ENCODE measurements around the gene RNU5B-1. TPM values are rescaled to one million over a fixed set of nuclear protein-coding genes. Genes with fewer than 3 reads are reported as not detected.
A peak's percentile ranks its signal among the peaks of the same experiment; 100 is the strongest.
"Not testable (repeated sequence)": the region's sequence is repeated elsewhere in the genome, so short reads cannot be mapped to it uniquely, and the experiment has no call there.

The RNU5B-1 gene
- total RNA-seq, 1 donor from 2014 or later = 47.6 TPM

DNA sequence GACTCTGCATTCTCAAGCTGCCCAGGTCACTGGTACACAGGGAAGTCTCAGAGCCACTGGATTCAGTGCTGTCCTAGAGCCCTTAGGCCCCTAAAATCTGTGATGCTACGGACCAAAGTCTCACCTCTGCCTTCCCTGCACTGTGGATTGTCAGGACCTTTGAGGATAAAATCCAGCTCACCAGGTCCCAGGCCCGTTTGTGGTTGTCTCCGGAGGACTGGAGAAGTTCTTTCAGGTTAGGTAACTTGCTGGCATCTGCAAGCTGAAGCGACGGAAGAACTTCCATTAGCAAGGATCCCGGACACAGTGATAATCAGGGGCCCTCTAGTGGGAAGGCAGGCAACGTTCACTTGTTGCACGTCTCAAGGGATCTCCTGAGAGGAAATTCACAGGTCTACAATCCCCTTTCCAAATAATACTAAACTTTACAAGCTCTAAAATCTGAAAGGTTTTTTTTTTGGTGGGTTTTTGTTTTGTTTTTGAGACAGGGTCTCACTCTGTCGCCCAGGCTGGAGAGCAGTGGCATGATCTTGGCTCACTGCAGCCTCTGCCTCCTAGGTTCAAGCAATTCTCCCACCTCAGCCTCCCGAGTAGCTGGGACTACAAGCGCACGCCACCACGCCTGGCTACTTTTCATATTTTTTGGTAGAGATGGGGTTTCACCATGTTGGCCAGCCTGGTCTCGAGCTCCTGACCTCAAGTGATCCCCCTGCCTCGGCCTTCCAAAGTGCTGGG lies 33.5 kb upstream of the RNU5B-1 start:
- peak; percentile 58 for DNase-seq
- intact Hi-C loops (cut with DNase I) = loop anchor here (10.0 kb wide), 1 partner anchor 86 kb away; the partner anchor contains the start of gene CLPX
- ATAC-seq = peak; percentile 88 to 92
- TF ChIP-seq, protein P1, sequence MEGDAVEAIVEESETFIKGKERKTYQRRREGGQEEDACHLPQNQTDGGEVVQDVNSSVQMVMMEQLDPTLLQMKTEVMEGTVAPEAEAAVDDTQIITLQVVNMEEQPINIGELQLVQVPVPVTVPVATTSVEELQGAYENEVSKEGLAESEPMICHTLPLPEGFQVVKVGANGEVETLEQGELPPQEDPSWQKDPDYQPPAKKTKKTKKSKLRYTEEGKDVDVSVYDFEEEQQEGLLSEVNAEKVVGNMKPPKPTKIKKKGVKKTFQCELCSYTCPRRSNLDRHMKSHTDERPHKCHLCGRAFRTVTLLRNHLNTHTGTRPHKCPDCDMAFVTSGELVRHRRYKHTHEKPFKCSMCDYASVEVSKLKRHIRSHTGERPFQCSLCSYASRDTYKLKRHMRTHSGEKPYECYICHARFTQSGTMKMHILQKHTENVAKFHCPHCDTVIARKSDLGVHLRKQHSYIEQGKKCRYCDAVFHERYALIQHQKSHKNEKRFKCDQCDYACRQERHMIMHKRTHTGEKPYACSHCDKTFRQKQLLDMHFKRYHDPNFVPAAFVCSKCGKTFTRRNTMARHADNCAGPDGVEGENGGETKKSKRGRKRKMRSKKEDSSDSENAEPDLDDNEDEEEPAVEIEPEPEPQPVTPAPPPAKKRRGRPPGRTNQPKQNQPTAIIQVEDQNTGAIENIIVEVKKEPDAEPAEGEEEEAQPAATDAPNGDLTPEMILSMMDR (IDR thresholded peaks at IDR 0.05) = peak; percentile 76
- H3K36me3 ChIP-seq = peaks cover 23% of the 10 kb centered on the region
- not testable (repeated sequence) for H3K4me1 ChIP-seq; H3K27ac ChIP-seq; H3K27me3 ChIP-seq (ENCODE audit: low read depth); H3K9me3 ChIP-seq; H3K4me3 ChIP-seq

DNA sequence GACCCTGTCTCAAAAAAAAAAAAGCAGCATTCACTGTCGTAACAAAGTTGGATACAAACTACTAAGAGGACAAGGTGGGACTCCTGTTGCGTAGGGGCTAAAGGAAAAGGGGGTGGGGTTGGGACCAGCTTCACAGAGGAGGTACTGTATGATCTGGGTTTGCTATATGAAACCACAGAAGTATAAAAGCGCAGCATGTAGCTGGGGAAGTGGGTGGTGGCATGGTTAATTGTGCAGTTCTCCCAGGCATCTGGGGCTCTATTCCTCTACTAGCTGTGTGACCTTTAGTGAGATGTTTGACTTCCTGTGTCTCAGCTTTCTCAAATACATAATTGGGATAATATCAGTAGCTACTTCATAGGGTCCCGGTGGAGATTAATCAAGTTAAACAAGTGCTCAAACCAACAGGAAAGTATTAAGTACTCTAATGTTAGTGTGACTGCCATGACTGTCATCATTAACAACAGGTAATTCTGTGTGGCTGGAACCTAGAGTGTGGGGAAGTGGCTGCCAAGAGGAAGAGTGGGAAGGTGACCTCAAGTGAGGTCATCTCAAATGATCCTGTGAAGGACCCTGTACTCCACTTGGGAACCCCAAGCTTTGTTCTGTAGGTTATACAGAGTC lies 29.3 kb upstream of the RNU5B-1 start:
- no peak for ATAC-seq
- peaks cover 9% of the 10 kb centered on the region for H3K36me3 ChIP-seq
- intact Hi-C loops (cut with DNase I) = loop anchor here (10.0 kb wide), 1 partner anchor 90 kb away; the partner anchor contains the start of gene CLPX
- TF ChIP-seq, protein P1 (IDR thresholded peaks at IDR 0.05) = no peak
- no peak overlapping the region for H3K4me3 ChIP-seq
- no peaks in the 10 kb centered on the region for H3K9me3 ChIP-seq
- no peak overlapping the region for H3K27ac ChIP-seq
- peaks cover 5% of the 10 kb centered on the region for H3K4me1 ChIP-seq
- H3K27me3 ChIP-seq (ENCODE audit: low read depth) = no peaks in the 10 kb centered on the region
- DNase-seq = no peak

DNA sequence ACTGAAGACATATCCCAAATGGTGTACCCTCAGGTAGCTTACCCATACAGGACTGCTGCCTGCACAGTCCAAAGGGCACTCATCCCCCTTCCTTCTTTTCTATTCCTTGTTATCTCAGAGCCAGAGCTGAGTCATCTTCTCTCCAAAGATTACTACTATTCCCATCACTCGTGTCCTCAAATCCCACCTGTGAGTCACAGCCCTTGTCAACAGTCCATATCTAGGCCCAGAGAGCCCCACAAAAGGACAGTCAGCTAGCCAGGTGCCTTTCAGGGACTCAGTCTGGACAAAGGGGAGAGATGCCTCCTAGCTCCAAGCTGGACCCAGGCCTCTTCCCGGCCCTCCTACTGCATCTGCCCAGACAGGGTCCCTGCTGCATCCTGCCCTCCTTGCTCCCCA lies 28.8 kb upstream of the RNU5B-1 start:
- TF ChIP-seq, protein P1 (IDR thresholded peaks at IDR 0.05) = no peak
- Histone ChIP-seq H3K9me3 (no peaks in the 10 kb centered on the region), H3K27ac (no peak overlapping the region), H3K36me3 (peaks cover 4% of the 10 kb centered on the region), H3K4me3 (no peak overlapping the region), H3K4me1 (peaks cover 2% of the 10 kb centered on the region), H3K27me3 (ENCODE audit: low read depth) (no peaks in the 10 kb centered on the region)
- intact Hi-C loops (cut with DNase I) = loop anchor here (10.0 kb wide), 1 partner anchor 91 kb away; the partner anchor contains the start of gene CLPX
- no peak for DNase-seq
- ATAC-seq = no peak

DNA sequence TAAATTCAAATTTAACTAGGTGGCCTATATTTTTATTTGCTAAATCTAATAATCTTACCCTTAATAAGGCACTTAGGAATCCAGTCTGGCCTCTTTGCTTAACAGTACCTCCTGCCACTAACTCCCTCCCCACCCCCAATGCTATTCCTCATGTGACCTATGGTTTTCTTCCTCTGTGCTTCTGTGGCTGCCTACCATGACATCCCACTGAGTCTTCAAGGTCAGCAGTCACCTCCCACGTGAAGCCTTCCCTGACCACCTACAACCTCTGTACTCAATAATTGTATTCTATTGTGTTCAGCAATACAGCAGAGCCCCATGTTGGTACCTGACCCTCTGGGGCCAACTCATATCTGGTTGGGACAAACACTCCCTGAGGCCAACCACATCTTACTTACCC lies 27.5 kb upstream of the RNU5B-1 start:
- ATAC-seq (no peak), DNase-seq (no peak)
- TF ChIP-seq, protein P1 (IDR thresholded peaks at IDR 0.05) = no peak
- Histone ChIP-seq H3K27me3 (ENCODE audit: low read depth) (no peaks in the 10 kb centered on the region), H3K9me3 (no peaks in the 10 kb centered on the region), H3K36me3 (peaks cover 4% of the 10 kb centered on the region), H3K27ac (no peak overlapping the region), H3K4me3 (no peak overlapping the region), H3K4me1 (no peaks in the 10 kb centered on the region)
- intact Hi-C loops (cut with DNase I) = loop anchor here (10.0 kb wide), 1 partner anchor 92 kb away; the partner anchor contains the start of gene CLPX

DNA sequence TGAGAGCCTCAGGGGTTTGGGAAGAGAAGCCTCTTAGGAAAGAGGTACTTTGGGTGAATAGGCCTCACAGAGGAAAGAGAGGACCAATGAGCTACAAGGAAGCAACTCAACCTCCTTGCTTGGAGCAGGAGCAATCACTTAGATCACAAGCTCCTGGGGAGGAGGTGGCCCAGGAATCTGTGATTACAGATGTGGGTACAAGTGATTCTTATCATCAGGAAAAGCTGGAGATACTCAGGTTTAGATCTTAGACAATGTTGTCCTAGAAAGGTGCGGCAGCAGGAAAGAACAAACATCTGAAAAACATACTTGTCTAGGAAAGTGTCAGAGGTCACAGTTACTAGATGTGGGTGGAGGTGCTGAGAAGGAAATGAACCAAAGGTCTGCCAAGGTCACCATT lies 26.0 kb upstream of the RNU5B-1 start:
- intact Hi-C loops (cut with DNase I) = loop anchor here (10.0 kb wide), 1 partner anchor 94 kb away; the partner anchor contains the start of gene CLPX
- no peaks in the 10 kb centered on the region for H3K9me3 ChIP-seq
- ATAC-seq = no peak
- DNase-seq = no peak
- no peak overlapping the region for H3K4me3 ChIP-seq
- H3K36me3 ChIP-seq = peaks cover 4% of the 10 kb centered on the region
- TF ChIP-seq, protein P1 (IDR thresholded peaks at IDR 0.05) = no peak
- H3K27me3 ChIP-seq (ENCODE audit: low read depth) = no peaks in the 10 kb centered on the region
- H3K4me1 ChIP-seq = no peaks in the 10 kb centered on the region
- no peak overlapping the region for H3K27ac ChIP-seq
